HepG2 (cell line): ENCODE data around the gene DCLK1.

Source experiments
- AGO1 ChIP-seq: fragments of 200-400 bp; formaldehyde crosslinking; IDR thresholded peaks from 2 replicates; pipeline ENCODE4 v1.6.1; 2017; ENCODE audit warnings: mild to moderate bottlenecking, low read depth, low read length, moderate library complexity; ENCODE audit not compliant: poor library complexity, severe bottlenecking
- EP300 ChIP-seq, 3 experiments: sonication (generic) in 1 of 3; formaldehyde crosslinking in 1 of 3; IDR thresholded peaks; 2 replicates each; pipeline versions ENCODE4 v1.5.1 to v1.6.1; 2011 to 2020; ENCODE audit warnings: low read depth in 2 of 3, low read length in 2 of 3, borderline replicate concordance in 1 of 3, improper control_type of control experiment in 1 of 3, mild to moderate bottlenecking in 1 of 3, missing genetic modification reagents in 1 of 3, moderate library complexity in 1 of 3
- HOXA7 ChIP-seq: sonication (generic); formaldehyde crosslinking; IDR thresholded peaks from 2 replicates; pipeline ENCODE4 v1.8.1; 2022; ENCODE audit warnings: mild to moderate bottlenecking, missing genetic modification reagents, moderate library complexity
- POGZ ChIP-seq: sonication (generic); formaldehyde crosslinking; IDR thresholded peaks from 2 replicates; pipeline ENCODE4 v1.4.0; 2020; ENCODE audit warnings: mild to moderate bottlenecking, missing genetic modification reagents
- SUZ12 ChIP-seq: fragments of 150-350 bp; IDR thresholded peaks from 2 replicates; pipeline ENCODE4 v1.6.1; 2014; ENCODE audit warnings: low read depth, low read length
- ZNF12 ChIP-seq: sonication (generic); formaldehyde crosslinking; IDR thresholded peaks from 2 replicates; pipeline ENCODE4 v1.5.0; 2020; ENCODE audit warnings: missing genetic modification reagents
- ZNF329 ChIP-seq: sonication (generic); formaldehyde crosslinking; IDR thresholded peaks from 2 replicates; pipeline ENCODE4 v1.9.0; 2021; ENCODE audit warnings: low read depth, mild to moderate bottlenecking, missing genetic modification reagents
- TF ChIP-seq, protein P1 (sequence below): sonication (generic); formaldehyde crosslinking; IDR thresholded peaks from 2 replicates; pipeline ENCODE4 v1.4.0; 2020; ENCODE audit warnings: low read depth, missing genetic modification reagents
- TF ChIP-seq, protein P2 (sequence below): sonication (generic); formaldehyde crosslinking; IDR thresholded peaks from 2 replicates; pipeline ENCODE4 v1.4.0; 2020; ENCODE audit warnings: missing genetic modification reagents
- TF ChIP-seq, protein P3 (sequence below): sonication (generic); formaldehyde crosslinking; IDR thresholded peaks from 2 replicates; pipeline ENCODE4 v1.5.0; 2020; ENCODE audit warnings: mild to moderate bottlenecking, missing genetic modification reagents, moderate library complexity

DNA sequence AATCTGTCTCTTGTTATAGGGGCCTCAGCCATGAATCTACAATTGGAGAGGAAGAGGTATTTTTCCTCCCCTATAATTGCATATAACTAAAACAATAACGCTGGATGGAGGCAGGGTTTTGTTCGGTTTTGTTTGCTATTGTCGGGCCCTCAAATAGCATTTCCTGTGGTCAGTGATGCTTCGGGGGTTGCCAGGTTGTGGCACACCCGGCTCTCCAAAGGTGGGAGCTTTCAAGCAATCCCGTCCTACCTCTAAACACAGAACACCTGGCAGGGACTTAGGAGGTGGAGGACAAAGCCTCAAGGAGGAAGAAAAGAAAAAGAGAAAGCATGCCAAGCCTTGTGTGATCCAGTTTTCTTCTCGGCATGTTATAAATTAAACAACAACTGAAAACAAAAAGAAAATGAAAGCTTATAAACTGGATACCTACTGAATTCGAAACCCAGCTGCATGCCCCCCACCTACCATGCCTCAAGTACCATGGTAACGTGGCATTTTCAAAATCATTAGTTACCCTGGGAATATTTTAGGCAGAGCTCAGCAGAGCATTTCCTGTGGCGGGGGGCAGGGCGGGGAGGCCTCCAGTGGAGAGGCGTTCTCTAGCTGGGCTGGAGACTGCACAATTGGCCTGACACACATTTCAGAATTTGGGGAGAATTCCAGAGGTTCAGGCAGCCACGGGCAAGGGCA is 213.8 kb downstream of the DCLK1 start:
- TF ChIP-seq, protein P1, sequence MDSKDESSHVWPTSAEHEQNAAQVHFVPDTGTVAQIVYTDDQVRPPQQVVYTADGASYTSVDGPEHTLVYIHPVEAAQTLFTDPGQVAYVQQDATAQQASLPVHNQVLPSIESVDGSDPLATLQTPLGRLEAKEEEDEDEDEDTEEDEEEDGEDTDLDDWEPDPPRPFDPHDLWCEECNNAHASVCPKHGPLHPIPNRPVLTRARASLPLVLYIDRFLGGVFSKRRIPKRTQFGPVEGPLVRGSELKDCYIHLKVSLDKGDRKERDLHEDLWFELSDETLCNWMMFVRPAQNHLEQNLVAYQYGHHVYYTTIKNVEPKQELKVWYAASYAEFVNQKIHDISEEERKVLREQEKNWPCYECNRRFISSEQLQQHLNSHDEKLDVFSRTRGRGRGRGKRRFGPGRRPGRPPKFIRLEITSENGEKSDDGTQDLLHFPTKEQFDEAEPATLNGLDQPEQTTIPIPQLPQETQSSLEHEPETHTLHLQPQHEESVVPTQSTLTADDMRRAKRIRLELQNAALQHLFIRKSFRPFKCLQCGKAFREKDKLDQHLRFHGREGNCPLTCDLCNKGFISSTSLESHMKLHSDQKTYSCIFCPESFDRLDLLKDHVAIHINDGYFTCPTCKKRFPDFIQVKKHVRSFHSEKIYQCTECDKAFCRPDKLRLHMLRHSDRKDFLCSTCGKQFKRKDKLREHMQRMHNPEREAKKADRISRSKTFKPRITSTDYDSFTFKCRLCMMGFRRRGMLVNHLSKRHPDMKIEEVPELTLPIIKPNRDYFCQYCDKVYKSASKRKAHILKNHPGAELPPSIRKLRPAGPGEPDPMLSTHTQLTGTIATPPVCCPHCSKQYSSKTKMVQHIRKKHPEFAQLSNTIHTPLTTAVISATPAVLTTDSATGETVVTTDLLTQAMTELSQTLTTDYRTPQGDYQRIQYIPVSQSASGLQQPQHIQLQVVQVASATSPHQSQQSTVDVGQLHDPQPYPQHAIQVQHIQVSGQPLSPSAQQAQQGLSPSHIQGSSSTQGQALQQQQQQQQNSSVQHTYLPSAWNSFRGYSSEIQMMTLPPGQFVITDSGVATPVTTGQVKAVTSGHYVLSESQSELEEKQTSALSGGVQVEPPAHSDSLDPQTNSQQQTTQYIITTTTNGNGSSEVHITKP, result no peak
- TF ChIP-seq POGZ (CRISPR knock-in tag) (no peak), HOXA7 (CRISPR knock-in tag) (no peak), AGO1 (no peak), SUZ12 (no peak), ZNF12 (CRISPR knock-in tag) (no peak), EP300 (IDR thresholded peaks at IDR 0.05; ENCODE audit: low read depth in 2 of 2, low read length in 2 of 2) (no peak), EP300 (CRISPR knock-in tag; IDR thresholded peaks at IDR 0.05; ENCODE audit: borderline replicate concordance) (no peak), ZNF329 (CRISPR knock-in tag) (no peak)
- TF ChIP-seq, protein P2, sequence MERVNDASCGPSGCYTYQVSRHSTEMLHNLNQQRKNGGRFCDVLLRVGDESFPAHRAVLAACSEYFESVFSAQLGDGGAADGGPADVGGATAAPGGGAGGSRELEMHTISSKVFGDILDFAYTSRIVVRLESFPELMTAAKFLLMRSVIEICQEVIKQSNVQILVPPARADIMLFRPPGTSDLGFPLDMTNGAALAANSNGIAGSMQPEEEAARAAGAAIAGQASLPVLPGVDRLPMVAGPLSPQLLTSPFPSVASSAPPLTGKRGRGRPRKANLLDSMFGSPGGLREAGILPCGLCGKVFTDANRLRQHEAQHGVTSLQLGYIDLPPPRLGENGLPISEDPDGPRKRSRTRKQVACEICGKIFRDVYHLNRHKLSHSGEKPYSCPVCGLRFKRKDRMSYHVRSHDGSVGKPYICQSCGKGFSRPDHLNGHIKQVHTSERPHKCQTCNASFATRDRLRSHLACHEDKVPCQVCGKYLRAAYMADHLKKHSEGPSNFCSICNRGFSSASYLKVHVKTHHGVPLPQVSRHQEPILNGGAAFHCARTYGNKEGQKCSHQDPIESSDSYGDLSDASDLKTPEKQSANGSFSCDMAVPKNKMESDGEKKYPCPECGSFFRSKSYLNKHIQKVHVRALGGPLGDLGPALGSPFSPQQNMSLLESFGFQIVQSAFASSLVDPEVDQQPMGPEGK (CRISPR knock-in tag), result no peak
- TF ChIP-seq, protein P3, sequence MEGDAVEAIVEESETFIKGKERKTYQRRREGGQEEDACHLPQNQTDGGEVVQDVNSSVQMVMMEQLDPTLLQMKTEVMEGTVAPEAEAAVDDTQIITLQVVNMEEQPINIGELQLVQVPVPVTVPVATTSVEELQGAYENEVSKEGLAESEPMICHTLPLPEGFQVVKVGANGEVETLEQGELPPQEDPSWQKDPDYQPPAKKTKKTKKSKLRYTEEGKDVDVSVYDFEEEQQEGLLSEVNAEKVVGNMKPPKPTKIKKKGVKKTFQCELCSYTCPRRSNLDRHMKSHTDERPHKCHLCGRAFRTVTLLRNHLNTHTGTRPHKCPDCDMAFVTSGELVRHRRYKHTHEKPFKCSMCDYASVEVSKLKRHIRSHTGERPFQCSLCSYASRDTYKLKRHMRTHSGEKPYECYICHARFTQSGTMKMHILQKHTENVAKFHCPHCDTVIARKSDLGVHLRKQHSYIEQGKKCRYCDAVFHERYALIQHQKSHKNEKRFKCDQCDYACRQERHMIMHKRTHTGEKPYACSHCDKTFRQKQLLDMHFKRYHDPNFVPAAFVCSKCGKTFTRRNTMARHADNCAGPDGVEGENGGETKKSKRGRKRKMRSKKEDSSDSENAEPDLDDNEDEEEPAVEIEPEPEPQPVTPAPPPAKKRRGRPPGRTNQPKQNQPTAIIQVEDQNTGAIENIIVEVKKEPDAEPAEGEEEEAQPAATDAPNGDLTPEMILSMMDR (CRISPR knock-in tag), result no peak
